ENCODE data around the gene GRPEL1. TPM values are rescaled to one million over a fixed set of nuclear protein-coding genes. Genes with fewer than 3 reads are reported as not detected.

Gene GRPEL1
- total RNA-seq, 1 experiment from 2014 or later = 47.3 TPM

DNA sequence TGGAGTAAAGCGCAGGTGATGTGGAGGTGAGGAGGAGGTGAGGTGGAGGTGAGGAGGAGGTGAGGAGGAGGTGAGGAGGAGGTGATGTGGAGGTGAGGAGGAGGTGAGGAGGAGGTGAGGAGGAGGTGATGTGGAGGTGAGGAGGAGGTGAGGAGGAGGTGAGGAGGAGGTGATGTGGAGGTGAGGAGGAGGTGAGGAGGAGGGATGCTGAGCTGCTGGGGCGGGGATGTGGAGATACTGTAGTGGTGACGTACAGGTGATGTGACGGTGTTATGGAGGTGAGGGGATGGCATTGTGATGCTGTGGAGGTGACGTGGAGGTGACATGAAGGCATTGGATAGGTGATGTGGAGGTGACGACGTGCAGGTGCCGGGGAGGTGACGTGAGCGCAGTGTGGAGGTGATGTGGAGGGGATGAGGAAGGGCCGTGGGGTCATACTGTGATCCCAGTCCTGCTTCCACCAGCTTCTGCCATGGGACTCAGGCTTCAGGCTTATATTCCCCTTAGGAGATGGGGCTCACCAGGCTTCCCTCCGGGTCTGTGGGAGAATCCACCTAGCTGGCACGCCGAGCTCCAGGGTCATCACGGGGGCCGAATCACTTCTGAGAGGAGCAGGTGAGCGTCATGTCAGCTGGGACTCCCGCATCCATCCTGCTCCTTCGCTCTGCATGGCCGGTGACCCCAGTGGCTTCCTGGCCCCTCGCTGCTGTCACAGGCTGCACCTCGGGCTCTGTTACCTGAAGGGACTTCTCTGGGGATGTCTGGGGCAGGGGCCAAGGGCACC, 47.9 kb upstream of the GRPEL1 start:
- no peaks in the 10 kb centered on the region for H3K27me3 ChIP-seq (replicated peaks; ENCODE audit: control insufficient read depth, insufficient read depth, low read length)
- H3K36me3 Mint-ChIP-seq (ENCODE audit: insufficient read depth, unreplicated experiment) = no peaks in the 10 kb centered on the region
- no peaks in the 10 kb centered on the region for H3K4me1 ChIP-seq
- DNase-seq = no peak
- no peaks in the 10 kb centered on the region for H3K9me3 ChIP-seq
- H3K27ac Mint-ChIP-seq (ENCODE audit: unreplicated experiment) = no peak overlapping the region
- H3K9me3 Mint-ChIP-seq (ENCODE audit: unreplicated experiment) = peaks cover 15% of the 10 kb centered on the region
- H3K4me3 Mint-ChIP-seq (ENCODE audit: unreplicated experiment) = no peak overlapping the region
- ChIA-PET CTCF (interaction anchor here (0.8 kb wide), 1 partner anchor 107 kb away, joined by 5 read pairs; no protein-coding TSS in a partner anchor), POLR2A (no interaction called here)
- no TSS peak for BruUV-seq (replicated peaks)
- no peak overlapping the region for H3K4me3 ChIP-seq (ENCODE audit: low read depth, low read length)
- no peaks in the 10 kb centered on the region for H3K4me1 Mint-ChIP-seq (ENCODE audit: low read depth, unreplicated experiment)
- no peaks in the 10 kb centered on the region for H3K36me3 ChIP-seq (ENCODE audit: control insufficient read depth, insufficient read depth, low read length)
- TF ChIP-seq CTCF (IDR thresholded peaks at IDR 0.05; ENCODE audit: insufficient read depth in 1 of 2, low read depth in 1 of 2, low read length in 1 of 2, severe bottlenecking in 1 of 2, unreplicated experiment in 1 of 2) = no peak
- intact Hi-C loops (cut with micrococcal nuclease; ENCODE audit: unreplicated experiment) = no loop called here
- peaks cover 13% of the 10 kb centered on the region for H3K27me3 Mint-ChIP-seq (ENCODE audit: insufficient read depth, unreplicated experiment)

DNA sequence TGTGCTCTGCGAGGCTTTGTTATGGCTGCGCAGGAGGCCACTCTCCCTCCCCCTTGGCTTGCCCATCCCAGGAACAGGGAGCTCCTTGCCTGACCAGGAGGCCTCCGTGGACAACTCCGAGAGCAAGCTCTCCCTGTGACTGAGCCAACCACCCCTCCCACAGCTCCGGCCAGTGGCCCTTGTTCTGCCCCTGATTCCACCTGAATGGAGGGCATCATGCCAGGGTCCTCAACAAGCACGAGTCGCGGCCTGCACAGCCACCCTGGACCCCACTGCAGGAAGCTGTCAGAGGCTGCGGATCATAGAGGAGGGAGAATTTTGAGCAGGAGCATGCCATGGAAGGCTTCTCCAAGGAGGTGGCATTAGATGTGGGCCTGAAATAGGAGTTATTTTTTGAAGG, 44.8 kb upstream of the GRPEL1 start:
- ChIA-PET POLR2A (no interaction called here), CTCF (no interaction called here)
- TF ChIP-seq CTCF (IDR thresholded peaks at IDR 0.05; ENCODE audit: insufficient read depth in 1 of 2, low read depth in 1 of 2, low read length in 1 of 2, severe bottlenecking in 1 of 2, unreplicated experiment in 1 of 2) = no peak
- Histone ChIP-seq H3K36me3 (ENCODE audit: control insufficient read depth, insufficient read depth, low read length) (no peaks in the 10 kb centered on the region), H3K27me3 (replicated peaks; ENCODE audit: control insufficient read depth, insufficient read depth, low read length) (no peaks in the 10 kb centered on the region), H3K4me3 (ENCODE audit: low read depth, low read length) (no peak overlapping the region), H3K9me3 (no peaks in the 10 kb centered on the region), H3K4me1 (no peaks in the 10 kb centered on the region)
- no peak overlapping the region for H3K4me3 Mint-ChIP-seq (ENCODE audit: unreplicated experiment)
- no peaks in the 10 kb centered on the region for H3K36me3 Mint-ChIP-seq (ENCODE audit: insufficient read depth, unreplicated experiment)
- no peak for DNase-seq
- no TSS peak for BruUV-seq (replicated peaks)
- H3K9me3 Mint-ChIP-seq (ENCODE audit: unreplicated experiment) = peaks cover 4% of the 10 kb centered on the region
- intact Hi-C loops (cut with micrococcal nuclease; ENCODE audit: unreplicated experiment) = no loop called here
- no peaks in the 10 kb centered on the region for H3K4me1 Mint-ChIP-seq (ENCODE audit: low read depth, unreplicated experiment)
- peaks cover 7% of the 10 kb centered on the region for H3K27me3 Mint-ChIP-seq (ENCODE audit: insufficient read depth, unreplicated experiment)
- no peak overlapping the region for H3K27ac Mint-ChIP-seq (ENCODE audit: unreplicated experiment)

DNA sequence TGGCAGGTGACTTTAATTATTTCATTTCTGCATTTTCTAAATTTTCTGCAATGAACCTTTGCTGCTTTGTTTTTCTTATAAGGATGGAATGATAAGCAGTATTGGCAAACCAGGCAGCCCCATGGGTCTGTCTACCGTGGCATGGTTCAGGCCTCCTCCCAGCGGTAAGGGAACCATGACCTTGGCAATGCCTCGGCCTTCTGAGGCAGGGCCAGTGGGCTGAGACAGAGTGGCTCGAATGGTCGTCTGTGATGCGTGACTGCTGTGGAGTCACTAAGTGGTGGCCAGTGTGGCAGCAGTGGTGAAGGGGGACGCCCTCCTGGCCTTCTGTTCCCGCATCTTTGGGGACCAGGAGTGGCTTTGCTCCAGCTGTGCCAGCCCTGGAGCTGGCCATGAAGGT, 43.6 kb upstream of the GRPEL1 start:
- POLR2A ChIA-PET = no interaction called here
- H3K27ac Mint-ChIP-seq (ENCODE audit: unreplicated experiment) = no peak overlapping the region

More for the DNA sequence above, 43.6 kb upstream of the GRPEL1 start:
- Histone ChIP-seq H3K4me1 (no peaks in the 10 kb centered on the region), H3K4me3 (ENCODE audit: low read depth, low read length) (no peak overlapping the region), H3K36me3 (ENCODE audit: control insufficient read depth, insufficient read depth, low read length) (no peaks in the 10 kb centered on the region), H3K27me3 (replicated peaks; ENCODE audit: control insufficient read depth, insufficient read depth, low read length) (no peaks in the 10 kb centered on the region), H3K9me3 (no peaks in the 10 kb centered on the region)
- intact Hi-C loops (cut with micrococcal nuclease; ENCODE audit: unreplicated experiment) = no loop called here
- no peak for DNase-seq
- H3K4me1 Mint-ChIP-seq (ENCODE audit: low read depth, unreplicated experiment) = no peaks in the 10 kb centered on the region
- CTCF ChIA-PET = no interaction called here
- no peak for TF ChIP-seq CTCF (IDR thresholded peaks at IDR 0.05; ENCODE audit: insufficient read depth in 1 of 2, low read depth in 1 of 2, low read length in 1 of 2, severe bottlenecking in 1 of 2, unreplicated experiment in 1 of 2)
- H3K27me3 Mint-ChIP-seq (ENCODE audit: insufficient read depth, unreplicated experiment) = peaks cover 6% of the 10 kb centered on the region
- no peak overlapping the region for H3K4me3 Mint-ChIP-seq (ENCODE audit: unreplicated experiment)
- no peaks in the 10 kb centered on the region for H3K9me3 Mint-ChIP-seq (ENCODE audit: unreplicated experiment)
- no peaks in the 10 kb centered on the region for H3K36me3 Mint-ChIP-seq (ENCODE audit: insufficient read depth, unreplicated experiment)
- no TSS peak for BruUV-seq (replicated peaks)

All from Caco-2 (cell line).